K562 (cell line): ENCODE measurements around the gene KRT77. TPM values are rescaled to one million over a fixed set of nuclear protein-coding genes. Genes with fewer than 3 reads are reported as not detected.

ENCODE experiments used
- CHD4 ChIP-seq: fragments of 200-600 bp; sonication (generic); IDR thresholded peaks from 3 replicates; pipeline ENCODE4 v1.6.1; 2012; ENCODE audit warnings: low read depth, mild to moderate bottlenecking, mixed read lengths, low read length, inconsistent platforms; ENCODE audit not compliant: insufficient read depth, insufficient replicate concordance, poor library complexity, severe bottlenecking
- CXXC5 ChIP-seq: fragments of 250-450 bp; sonication (Bioruptor Pico); IDR thresholded peaks from 2 replicates; pipeline ENCODE4 v1.8.0; 2022; ENCODE audit warnings: inconsistent platforms, mild to moderate bottlenecking, moderate library complexity
- DACH1 ChIP-seq: fragments of 450-650 bp; IDR thresholded peaks from 2 replicates; pipeline ENCODE4 v1.6.1; 2018; ENCODE audit not compliant: partially characterized antibody
- EHMT2 ChIP-seq: fragments of 450-650 bp; IDR thresholded peaks from 2 replicates; pipeline ENCODE4 v1.6.1; 2018; ENCODE audit warnings: antibody characterized with exemption
- FUS ChIP-seq: fragments of 200-400 bp; formaldehyde crosslinking; optimal IDR thresholded peaks from 2 replicates; pipeline ENCODE3; 2017; ENCODE audit warnings: low read depth, low read length
- HNRNPL ChIP-seq: fragments of 200-400 bp; formaldehyde crosslinking; IDR thresholded peaks from 2 replicates; pipeline ENCODE4 v1.6.1; 2017; ENCODE audit warnings: low read depth, mild to moderate bottlenecking, low read length
- ILF3 ChIP-seq: fragments of 450-650 bp; IDR thresholded peaks from 2 replicates; pipeline ENCODE4 v1.6.1; 2018; ENCODE audit warnings: antibody characterized with exemption, mild to moderate bottlenecking, moderate library complexity, borderline replicate concordance
- KHSRP ChIP-seq: fragments of 450-650 bp; IDR thresholded peaks from 2 replicates; pipeline ENCODE4 v1.6.1; 2017
- KLF10 ChIP-seq: fragments of 250-450 bp; sonication (Bioruptor Pico); IDR thresholded peaks from 2 replicates; pipeline ENCODE4 v1.6.1; 2021; ENCODE audit warnings: matching md5 sums
- MAFK ChIP-seq: IDR thresholded peaks from 2 replicates; pipeline ENCODE4 v1.6.1; 2011; ENCODE audit warnings: low read length, improper control_type of control experiment
- MCM2 ChIP-seq: fragments of 450-650 bp; IDR thresholded peaks from 2 replicates; pipeline ENCODE4 v1.6.1; 2017; ENCODE audit warnings: low read depth, mild to moderate bottlenecking
- NFATC3 ChIP-seq: fragments of 450-650 bp; IDR thresholded peaks from 2 replicates; pipeline ENCODE4 v1.6.1; 2017; ENCODE audit warnings: mild to moderate bottlenecking
- NFIX ChIP-seq: fragments of 250-450 bp; sonication (Bioruptor Pico); IDR thresholded peaks from 2 replicates; pipeline ENCODE4 v1.4.0; 2020; ENCODE audit warnings: low read depth, mild to moderate bottlenecking, moderate library complexity
- POLR2B ChIP-seq: fragments of 450-650 bp; IDR thresholded peaks from 2 replicates; pipeline ENCODE4 v1.6.1; 2018; ENCODE audit warnings: low read depth; ENCODE audit not compliant: partially characterized antibody
- SAFB2 ChIP-seq: fragments of 200-400 bp; formaldehyde crosslinking; IDR thresholded peaks from 2 replicates; pipeline ENCODE4 v1.6.1; 2018; ENCODE audit warnings: borderline replicate concordance, low read length, low read depth, moderate library complexity; ENCODE audit not compliant: severe bottlenecking
- TEAD1 ChIP-seq, 2 experiments: fragments of 450-650 bp in 1 of 2; sonication (generic) in 1 of 2; formaldehyde crosslinking; IDR thresholded peaks; 2 replicates each; pipeline versions ENCODE4 v1.4.0 to v1.8.0; 2020 to 2022; ENCODE audit warnings: mild to moderate bottlenecking in 2 of 2, missing genetic modification reagents in 1 of 2
- THRAP3 ChIP-seq: fragments of 450-650 bp; IDR thresholded peaks from 2 replicates; pipeline ENCODE4 v1.6.1; 2016; ENCODE audit warnings: mild to moderate bottlenecking, inconsistent platforms, borderline replicate concordance
- ZNF165 ChIP-seq: fragments of 250-450 bp; sonication (Bioruptor Pico); IDR thresholded peaks from 2 replicates; pipeline ENCODE4 v1.4.0; 2020; ENCODE audit warnings: borderline replicate concordance
- ZNF57 ChIP-seq: fragments of 450-650 bp; formaldehyde crosslinking; IDR thresholded peaks from 2 replicates; pipeline ENCODE4 v1.4.0; 2020; ENCODE audit warnings: mild to moderate bottlenecking, moderate library complexity
- ZNF785 ChIP-seq: fragments of 250-450 bp; sonication (Bioruptor Pico); IDR thresholded peaks from 2 replicates; pipeline ENCODE4 v1.4.0; 2020; ENCODE audit warnings: mild to moderate bottlenecking
- polyA plus RNA-seq, 8 experiments: library from polyadenylated mRNA; depleted of rRNA in 4 of 8; stranded (reverse) in 5 of 8; unstranded in 3 of 8; fragments of >200 nt; fragmentation: Nextera tagmentation in 2 of 8; fragmentation: Illumina TruSeq in 1 of 8; extraction: Ambion mirVana in 2 of 8; extraction: Trizol in 1 of 8; gene quantifications; 2 replicates each; pipeline versions ENCODE4 v1.2.1 to v1.2.3, GENCODE V29; 2011 to 2014; ENCODE audit warnings: inconsistent platforms in 1 of 8, missing spikeins in 1 of 8
- total RNA-seq, 7 experiments: library from RNA; depleted of rRNA in 6 of 7; stranded (reverse); fragments of >200 nt in 6 of 7; fragmentation: Illumina TruSeq in 2 of 7; extraction: Trizol in 2 of 7; gene quantifications; 2 replicates each; pipeline versions ENCODE4 v1.2.1 to v1.2.3, GENCODE V29; 2011 to 2021; ENCODE audit warnings: low replicate concordance in 1 of 7
- TF ChIP-seq, protein P1 (sequence below): fragments of 250-450 bp; sonication (Bioruptor Pico); IDR thresholded peaks from 2 replicates; pipeline ENCODE4 v1.5.0; 2020; ENCODE audit warnings: mild to moderate bottlenecking
- TF ChIP-seq, protein P2 (sequence below): sonication (generic); formaldehyde crosslinking; IDR thresholded peaks from 2 replicates; pipeline ENCODE4 v1.8.1; 2023; ENCODE audit warnings: missing genetic modification reagents, mild to moderate bottlenecking, borderline replicate concordance
- TF ChIP-seq, protein P3 (sequence below): sonication (generic); formaldehyde crosslinking; IDR thresholded peaks from 2 replicates; pipeline ENCODE4 v1.8.0; 2022; ENCODE audit warnings: missing genetic modification reagents, mild to moderate bottlenecking, moderate library complexity, borderline replicate concordance

KRT77 gene
- total and polyA plus RNA-seq, 9 of the 15 experiments (the other 6 are each of a cell fraction or from before 2014, with no cell fraction given), result not detected

DNA sequence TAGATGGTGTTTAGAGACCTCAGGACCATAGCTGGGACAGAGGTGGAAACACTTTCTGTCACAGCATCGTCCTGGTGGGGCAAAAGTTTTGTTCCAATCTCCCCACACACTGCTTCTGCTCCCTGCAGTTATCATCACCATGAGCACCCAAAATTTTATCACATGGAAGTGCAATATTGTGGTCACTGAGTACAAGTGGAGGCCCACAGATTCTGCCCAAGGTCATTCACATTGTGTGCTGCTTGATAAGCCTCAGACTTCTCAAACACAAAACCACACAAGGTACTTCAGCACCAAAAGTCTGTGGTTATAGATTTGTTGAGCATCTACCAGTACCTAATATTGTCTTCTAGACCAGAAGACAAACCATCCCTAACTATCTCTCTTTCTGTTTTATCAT, 554 bp upstream of the KRT77 start (continued):
- no peak for TF ChIP-seq MAFK
- TF ChIP-seq KHSRP, result no peak
- TF ChIP-seq NFIX (CRISPR knock-in tag), result no peak
- TF ChIP-seq THRAP3, result no peak
- no peak for TF ChIP-seq ZNF165 (CRISPR knock-in tag)
- no peak for TF ChIP-seq EHMT2
- no peak for TF ChIP-seq HNRNPL
- TF ChIP-seq TEAD1 (CRISPR knock-in tag; IDR thresholded peaks at IDR 0.05), result 0 out of 4 replicates have a peak, but pooled peaks of 1 of the 2 experiments have one; percentile 33
- TF ChIP-seq CHD4, result no peak
- TF ChIP-seq, protein P1, sequence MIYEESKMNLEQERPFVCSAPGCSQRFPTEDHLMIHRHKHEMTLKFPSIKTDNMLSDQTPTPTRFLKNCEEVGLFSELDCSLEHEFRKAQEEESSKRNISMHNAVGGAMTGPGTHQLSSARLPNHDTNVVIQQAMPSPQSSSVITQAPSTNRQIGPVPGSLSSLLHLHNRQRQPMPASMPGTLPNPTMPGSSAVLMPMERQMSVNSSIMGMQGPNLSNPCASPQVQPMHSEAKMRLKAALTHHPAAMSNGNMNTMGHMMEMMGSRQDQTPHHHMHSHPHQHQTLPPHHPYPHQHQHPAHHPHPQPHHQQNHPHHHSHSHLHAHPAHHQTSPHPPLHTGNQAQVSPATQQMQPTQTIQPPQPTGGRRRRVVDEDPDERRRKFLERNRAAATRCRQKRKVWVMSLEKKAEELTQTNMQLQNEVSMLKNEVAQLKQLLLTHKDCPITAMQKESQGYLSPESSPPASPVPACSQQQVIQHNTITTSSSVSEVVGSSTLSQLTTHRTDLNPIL, result no peak
- TF ChIP-seq DACH1, result no peak
- TF ChIP-seq NFATC3, result no peak
- TF ChIP-seq MCM2, result no peak
- TF ChIP-seq ZNF785 (CRISPR knock-in tag), result no peak
- no peak for TF ChIP-seq ZNF57 (CRISPR knock-in tag)
- no peak for TF ChIP-seq KLF10 (CRISPR knock-in tag)
- TF ChIP-seq FUS, result no peak
- no peak for TF ChIP-seq CXXC5 (CRISPR knock-in tag)
- TF ChIP-seq POLR2B, result no peak
- TF ChIP-seq, protein P2, sequence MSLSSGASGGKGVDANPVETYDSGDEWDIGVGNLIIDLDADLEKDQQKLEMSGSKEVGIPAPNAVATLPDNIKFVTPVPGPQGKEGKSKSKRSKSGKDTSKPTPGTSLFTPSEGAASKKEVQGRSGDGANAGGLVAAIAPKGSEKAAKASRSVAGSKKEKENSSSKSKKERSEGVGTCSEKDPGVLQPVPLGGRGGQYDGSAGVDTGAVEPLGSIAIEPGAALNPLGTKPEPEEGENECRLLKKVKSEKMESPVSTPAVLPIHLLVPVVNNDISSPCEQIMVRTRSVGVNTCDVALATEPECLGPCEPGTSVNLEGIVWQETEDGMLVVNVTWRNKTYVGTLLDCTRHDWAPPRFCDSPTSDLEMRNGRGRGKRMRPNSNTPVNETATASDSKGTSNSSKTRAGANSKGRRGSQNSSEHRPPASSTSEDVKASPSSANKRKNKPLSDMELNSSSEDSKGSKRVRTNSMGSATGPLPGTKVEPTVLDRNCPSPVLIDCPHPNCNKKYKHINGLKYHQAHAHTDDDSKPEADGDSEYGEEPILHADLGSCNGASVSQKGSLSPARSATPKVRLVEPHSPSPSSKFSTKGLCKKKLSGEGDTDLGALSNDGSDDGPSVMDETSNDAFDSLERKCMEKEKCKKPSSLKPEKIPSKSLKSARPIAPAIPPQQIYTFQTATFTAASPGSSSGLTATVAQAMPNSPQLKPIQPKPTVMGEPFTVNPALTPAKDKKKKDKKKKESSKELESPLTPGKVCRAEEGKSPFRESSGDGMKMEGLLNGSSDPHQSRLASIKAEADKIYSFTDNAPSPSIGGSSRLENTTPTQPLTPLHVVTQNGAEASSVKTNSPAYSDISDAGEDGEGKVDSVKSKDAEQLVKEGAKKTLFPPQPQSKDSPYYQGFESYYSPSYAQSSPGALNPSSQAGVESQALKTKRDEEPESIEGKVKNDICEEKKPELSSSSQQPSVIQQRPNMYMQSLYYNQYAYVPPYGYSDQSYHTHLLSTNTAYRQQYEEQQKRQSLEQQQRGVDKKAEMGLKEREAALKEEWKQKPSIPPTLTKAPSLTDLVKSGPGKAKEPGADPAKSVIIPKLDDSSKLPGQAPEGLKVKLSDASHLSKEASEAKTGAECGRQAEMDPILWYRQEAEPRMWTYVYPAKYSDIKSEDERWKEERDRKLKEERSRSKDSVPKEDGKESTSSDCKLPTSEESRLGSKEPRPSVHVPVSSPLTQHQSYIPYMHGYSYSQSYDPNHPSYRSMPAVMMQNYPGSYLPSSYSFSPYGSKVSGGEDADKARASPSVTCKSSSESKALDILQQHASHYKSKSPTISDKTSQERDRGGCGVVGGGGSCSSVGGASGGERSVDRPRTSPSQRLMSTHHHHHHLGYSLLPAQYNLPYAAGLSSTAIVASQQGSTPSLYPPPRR, result peak; percentile 86; the same call in 1 of the 2 replicates
- no peak for TF ChIP-seq SAFB2
- TF ChIP-seq ILF3, result no peak
- TF ChIP-seq, protein P3, sequence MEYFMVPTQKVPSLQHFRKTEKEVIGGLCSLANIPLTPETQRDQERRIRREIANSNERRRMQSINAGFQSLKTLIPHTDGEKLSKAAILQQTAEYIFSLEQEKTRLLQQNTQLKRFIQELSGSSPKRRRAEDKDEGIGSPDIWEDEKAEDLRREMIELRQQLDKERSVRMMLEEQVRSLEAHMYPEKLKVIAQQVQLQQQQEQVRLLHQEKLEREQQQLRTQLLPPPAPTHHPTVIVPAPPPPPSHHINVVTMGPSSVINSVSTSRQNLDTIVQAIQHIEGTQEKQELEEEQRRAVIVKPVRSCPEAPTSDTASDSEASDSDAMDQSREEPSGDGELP (CRISPR knock-in tag), result no peak
